ENCODE data around the gene ST6GALNAC3.

Gene ST6GALNAC3

GRCh38 chr1:76160225-76160624 lies 85.7 kb downstream of the ST6GALNAC3 start:
- no peak for DNase-seq (ENCODE audit: low read depth)
- H3K4me3 ChIP-seq (ENCODE audit: low read length): no peak overlapping the region
- no peak for TF ChIP-seq CTCF (IDR thresholded peaks at IDR 0.05; ENCODE audit: insufficient read depth, low read depth, low read length, missing control alignments)

- TF ChIP-seq CTCF (IDR thresholded peaks at IDR 0.05; ENCODE audit: insufficient read depth, low read depth, low read length, missing control alignments): no peak
- DNase-seq (ENCODE audit: low read depth): no peak
These were observed 86.9 kb downstream of the ST6GALNAC3 start for GRCh38 chr1:76161451-76161850.

GRCh38 chr1:76162254-76162653 lies 87.7 kb downstream of the ST6GALNAC3 start:
- no peak overlapping the region for H3K4me3 ChIP-seq (ENCODE audit: low read length)
- no peak for TF ChIP-seq CTCF (IDR thresholded peaks at IDR 0.05; ENCODE audit: insufficient read depth, low read depth, low read length, missing control alignments)
- DNase-seq (ENCODE audit: low read depth): no peak

More at GRCh38 chr1:76161451-76161850, 86.9 kb downstream of the ST6GALNAC3 start:
- no peak overlapping the region for H3K4me3 ChIP-seq (ENCODE audit: low read length)

- no peak for TF ChIP-seq CTCF (IDR thresholded peaks at IDR 0.05; ENCODE audit: insufficient read depth, low read depth, low read length, missing control alignments)
- no peak overlapping the region for H3K4me3 ChIP-seq (ENCODE audit: low read length)
- DNase-seq (ENCODE audit: low read depth): no peak
These were observed 89.6 kb downstream of the ST6GALNAC3 start for GRCh38 chr1:76164165-76164564.

GRCh38 chr1:76170084-76170483 lies 95.5 kb downstream of the ST6GALNAC3 start:
- H3K4me3 ChIP-seq (ENCODE audit: low read length): no peak overlapping the region
- no peak for DNase-seq (ENCODE audit: low read depth)
- TF ChIP-seq CTCF (IDR thresholded peaks at IDR 0.05; ENCODE audit: insufficient read depth, low read depth, low read length, missing control alignments): no peak

- TF ChIP-seq CTCF (IDR thresholded peaks at IDR 0.05; ENCODE audit: insufficient read depth, low read depth, low read length, missing control alignments): no peak
- H3K4me3 ChIP-seq (ENCODE audit: low read length): no peak overlapping the region
- DNase-seq (ENCODE audit: low read depth): no peak
These were observed 96.0 kb downstream of the ST6GALNAC3 start for GRCh38 chr1:76170513-76170912.

GRCh38 chr1:76176000-76176399 lies 101.5 kb downstream of the ST6GALNAC3 start:
- no peak overlapping the region for H3K4me3 ChIP-seq (ENCODE audit: low read length)
- DNase-seq (ENCODE audit: low read depth): no peak
- no peak for TF ChIP-seq CTCF (IDR thresholded peaks at IDR 0.05; ENCODE audit: insufficient read depth, low read depth, low read length, missing control alignments)

Measured in epithelial cell of esophagus (primary cell).